ENCODE data around the gene AP4S1.
"Not testable (repeated sequence)": the region's sequence is repeated elsewhere in the genome, so short reads cannot be mapped to it uniquely, and the experiment has no call there.

The AP4S1 gene

GRCh38 chr14:31045501-31046080, 20.1 kb downstream of the AP4S1 start:
- DNase-seq = no peak

- DNase-seq = no peak
Measured at GRCh38 chr14:31047503-31047902, 22.1 kb downstream of the AP4S1 start.

GRCh38 chr14:31051023-31051422, 25.6 kb downstream of the AP4S1 start:
- no peak for DNase-seq

- DNase-seq = no peak
Measured at GRCh38 chr14:31051511-31051910, 26.1 kb downstream of the AP4S1 start.

GRCh38 chr14:31052905-31053586, 27.6 kb downstream of the AP4S1 start:
- not testable (repeated sequence) for DNase-seq

GRCh38 chr14:31057035-31057434, 31.6 kb downstream of the AP4S1 start:
- no peak for DNase-seq

- no peak for DNase-seq
Measured at GRCh38 chr14:31057701-31058364, 32.4 kb downstream of the AP4S1 start.

- DNase-seq = no peak
Measured at GRCh38 chr14:31059152-31059924, 33.9 kb downstream of the AP4S1 start.

GRCh38 chr14:31060253-31060875, 34.9 kb downstream of the AP4S1 start:
- DNase-seq = no peak

- DNase-seq = not testable (repeated sequence)
Measured at GRCh38 chr14:31062908-31063307, 37.5 kb downstream of the AP4S1 start.

- no peak for DNase-seq
Measured at GRCh38 chr14:31068235-31068634, 42.8 kb downstream of the AP4S1 start.

GRCh38 chr14:31069343-31069742, 43.9 kb downstream of the AP4S1 start:
- no peak for DNase-seq

GRCh38 chr14:31070431-31070830, 45.0 kb downstream of the AP4S1 start:
- DNase-seq = no peak

- no peak for DNase-seq
Measured at GRCh38 chr14:31071151-31071550, 45.7 kb downstream of the AP4S1 start.

- DNase-seq = no peak
Measured at GRCh38 chr14:31075144-31075543, 49.7 kb downstream of the AP4S1 start.

GRCh38 chr14:31078766-31079165, 53.3 kb downstream of the AP4S1 start:
- DNase-seq = no peak

- no peak for DNase-seq
Measured at GRCh38 chr14:31080056-31080455, 54.6 kb downstream of the AP4S1 start.

- no peak for DNase-seq
Measured at GRCh38 chr14:31080484-31080883, 55.0 kb downstream of the AP4S1 start.

- DNase-seq = no peak
Measured at GRCh38 chr14:31083781-31084180, 58.3 kb downstream of the AP4S1 start.

- DNase-seq = no peak
Measured at GRCh38 chr14:31084385-31084784, 58.9 kb downstream of the AP4S1 start.

- no peak for DNase-seq
Measured at GRCh38 chr14:31085027-31085426, 59.6 kb downstream of the AP4S1 start.

GRCh38 chr14:31086466-31086865, 61.0 kb downstream of the AP4S1 start:
- not testable (repeated sequence) for DNase-seq
